GM12878 (cell line): ENCODE measurements around the gene ZBED3. TPM values are rescaled to one million over a fixed set of nuclear protein-coding genes. Genes with fewer than 3 reads are reported as not detected.

Source experiments
- ATAC-seq: fragments of 200-7000 bp; cut with Tn5 transposase; 3 replicates; pipeline ENCODE4 v1.9.1; 2020; ENCODE audit warnings: mild to moderate bottlenecking, moderate library complexity
- BruUV-seq: library from RNA; stranded (reverse); fragments of 400-500 nt; replicated peaks from 2 replicates; lab custom pipeline; 2021; lab: Mats Ljungman, UMichigan
- CTCF ChIA-PET: fragments of 300-600 bp; sonication (Branson Sonifier 250); formaldehyde crosslinking; extraction: SDS; loops from one replicate; lab custom pipeline; 2021; ENCODE audit warnings: inconsistent platforms; lab: Yijun Ruan, JAX
- POLR2A ChIA-PET: fragments of 350-600 bp; formaldehyde crosslinking; extraction: SDS; loops from one replicate; lab custom pipeline; 2021; ENCODE audit warnings: inconsistent platforms; lab: Charles Lee
- RAD21 ChIA-PET: fragments of 300-600 bp; sonication (Branson Sonifier 250); formaldehyde crosslinking; loops from one replicate; lab custom pipeline; 2023; ENCODE audit warnings: antibody characterized with exemption; ENCODE audit not compliant: unreplicated experiment; lab: Charles Lee
- SMC1A ChIA-PET: fragments of 300-600 bp; sonication (Branson Sonifier 250); formaldehyde crosslinking; loops from one replicate; lab custom pipeline; 2023; ENCODE audit not compliant: unreplicated experiment, uncharacterized antibody; lab: Charles Lee
- DNase-seq: peaks from one replicate; pipeline ENCODE4 v3.0.0-alpha.2; 2011; ENCODE audit warnings: low read depth, low spot score
- FAIRE-seq: peaks from 3 replicates; lab custom pipeline; 2011; peaks lifted over from hg19 to GRCh38; lab: Jason Lieb, UNC
- H2AFZ ChIP-seq: 2 replicates; pipeline ENCODE4 v1.6.0; 2011; ENCODE audit warnings: low read depth, low read length, control low read depth; ENCODE audit not compliant: control insufficient read depth
- H3K27ac ChIP-seq: 2 replicates; pipeline ENCODE4 v1.5.1; 2011; ENCODE audit warnings: control low read depth; ENCODE audit not compliant: control insufficient read depth, insufficient read depth
- H3K27me3 ChIP-seq, 2 experiments: replicated peaks in 1 of 2; 2 replicates each; pipeline versions ENCODE4 v1.6.0 to v1.6.1; 2011; ENCODE audit warnings: low read length in 1 of 2; ENCODE audit not compliant: control insufficient read depth in 2 of 2, insufficient read depth in 2 of 2
- H3K36me3 ChIP-seq, 2 experiments: 2 replicates each; pipeline ENCODE4 v1.5.1; 2011; ENCODE audit warnings: low read length in 1 of 2; ENCODE audit not compliant: control insufficient read depth in 2 of 2, insufficient read depth in 2 of 2
- H3K4me1 ChIP-seq: 2 replicates; pipeline ENCODE4 v1.6.1; 2011; ENCODE audit warnings: mild to moderate bottlenecking, low read length, moderate library complexity, mixed read lengths; ENCODE audit not compliant: control insufficient read depth, insufficient read depth
- H3K4me2 ChIP-seq: 2 replicates; pipeline ENCODE4 v1.6.0; 2011; ENCODE audit warnings: control low read depth; ENCODE audit not compliant: control insufficient read depth, insufficient read depth
- H3K4me3 ChIP-seq: fragments of 200-600 bp; sonication (generic); 2 replicates; pipeline ENCODE4 v1.5.1; 2016
- H3K79me2 ChIP-seq: 2 replicates; pipeline ENCODE4 v1.6.0; 2011; ENCODE audit warnings: low read length; ENCODE audit not compliant: control insufficient read depth, insufficient read depth
- H3K9ac ChIP-seq: 2 replicates; pipeline ENCODE4 v1.8.0; 2011; ENCODE audit warnings: low read length, control low read depth, mixed read lengths; ENCODE audit not compliant: control insufficient read depth, insufficient read depth
- H3K9me3 ChIP-seq: replicated peaks from 3 replicates; pipeline ENCODE4 v1.5.1; 2011; ENCODE audit warnings: mild to moderate bottlenecking, low read length; ENCODE audit not compliant: control insufficient read depth, insufficient read depth
- H4K20me1 ChIP-seq: 2 replicates; pipeline ENCODE4 v1.6.0; 2011; ENCODE audit not compliant: control insufficient read depth, insufficient read depth
- CBX5 ChIP-seq: sonication (generic); IDR thresholded peaks from 2 replicates; pipeline ENCODE4 v1.6.1; 2016; ENCODE audit warnings: low read depth, moderate library complexity, mild to moderate bottlenecking, inconsistent platforms
- KDM1A ChIP-seq: fragments of 200-600 bp; sonication (generic); IDR thresholded peaks from 2 replicates; pipeline ENCODE4 v1.6.1; 2016; ENCODE audit warnings: borderline replicate concordance
- PKNOX1 ChIP-seq: fragments of 450-650 bp; IDR thresholded peaks from 2 replicates; pipeline ENCODE4 v1.6.1; 2016; ENCODE audit warnings: mild to moderate bottlenecking
- RAD21 ChIP-seq: IDR thresholded peaks from 2 replicates; pipeline ENCODE4 v1.6.1; 2011; ENCODE audit warnings: mild to moderate bottlenecking, low read depth, low read length, moderate library complexity; ENCODE audit not compliant: insufficient read depth
- SRF ChIP-seq, 2 experiments: IDR thresholded peaks; 2 replicates each; pipeline ENCODE4 v1.6.1; 2011; ENCODE audit warnings: low read depth in 2 of 2, low read length in 2 of 2, mild to moderate bottlenecking in 1 of 2, moderate library complexity in 1 of 2
- TCF12 ChIP-seq: IDR thresholded peaks from 2 replicates; pipeline ENCODE4 v1.6.1; 2011; ENCODE audit warnings: low read depth, mild to moderate bottlenecking, low read length
- WGBS: methylation state at CpG from one replicate; pipeline ENCODE4 v1.1.6; 2016; ENCODE audit warnings: low lambda C conversion rate; ENCODE audit not compliant: insufficient replicate concordance, insufficient coverage; ENCODE audit errors: missing lambda C conversion rate; 5-methylcytosine and 5-hydroxymethylcytosine counted together
- in situ Hi-C: fragments of 300-500 bp; cut with MboI; formaldehyde crosslinking; loops from 9 replicates; pipeline ENCODE4 v1.14.3; 2018; ENCODE audit warnings: mixed read lengths
- intact Hi-C: fragments of 100-400 bp; cut with micrococcal nuclease; formaldehyde crosslinking; loops from one replicate; pipeline ENCODE4 v1.14.2; 2022; ENCODE audit not compliant: unreplicated experiment
- polyA plus RNA-seq, 11 experiments: library from polyadenylated mRNA; depleted of rRNA in 4 of 11; unstranded in 6 of 11; stranded (reverse) in 5 of 11; fragments of >200 nt; fragmentation: Nextera tagmentation in 4 of 11; fragmentation: Illumina TruSeq in 1 of 11; extraction: Ambion mirVana in 4 of 11; extraction: Trizol in 1 of 11; gene quantifications; 1 replicate in 1 of 11; 2 replicates in 10 of 11; pipeline versions ENCODE4 v1.2.1 to v1.2.3, GENCODE V29; 2011 to 2016; ENCODE audit warnings: inconsistent platforms in 2 of 11, missing spikeins in 2 of 11, low read depth in 1 of 11
- total RNA-seq, 4 experiments: library from RNA; depleted of rRNA in 3 of 4; stranded (reverse); fragments of >200 nt in 3 of 4; fragmentation: Illumina TruSeq in 1 of 4; extraction: Trizol in 1 of 4; gene quantifications; 2 replicates each; pipeline versions ENCODE4 v1.2.1 to v1.2.3, GENCODE V29; 2013 to 2021
- TF ChIP-seq, protein P1 (sequence below): fragments of 450-650 bp; IDR thresholded peaks from 2 replicates; pipeline ENCODE4 v1.6.1; 2017; ENCODE audit warnings: borderline replicate concordance
- TF ChIP-seq, protein P2 (sequence below): fragments of 450-650 bp; IDR thresholded peaks from 2 replicates; pipeline ENCODE4 v1.6.1; 2017; ENCODE audit warnings: mild to moderate bottlenecking, low read depth, inconsistent platforms; ENCODE audit not compliant: poor library complexity, severe bottlenecking

Gene ZBED3
- total and polyA plus RNA-seq, 10 of the 15 experiments (the other 5 are each of a cell fraction or from before 2014, with no cell fraction given): 1.0 to 16.9 (median 2.5) TPM

DNA sequence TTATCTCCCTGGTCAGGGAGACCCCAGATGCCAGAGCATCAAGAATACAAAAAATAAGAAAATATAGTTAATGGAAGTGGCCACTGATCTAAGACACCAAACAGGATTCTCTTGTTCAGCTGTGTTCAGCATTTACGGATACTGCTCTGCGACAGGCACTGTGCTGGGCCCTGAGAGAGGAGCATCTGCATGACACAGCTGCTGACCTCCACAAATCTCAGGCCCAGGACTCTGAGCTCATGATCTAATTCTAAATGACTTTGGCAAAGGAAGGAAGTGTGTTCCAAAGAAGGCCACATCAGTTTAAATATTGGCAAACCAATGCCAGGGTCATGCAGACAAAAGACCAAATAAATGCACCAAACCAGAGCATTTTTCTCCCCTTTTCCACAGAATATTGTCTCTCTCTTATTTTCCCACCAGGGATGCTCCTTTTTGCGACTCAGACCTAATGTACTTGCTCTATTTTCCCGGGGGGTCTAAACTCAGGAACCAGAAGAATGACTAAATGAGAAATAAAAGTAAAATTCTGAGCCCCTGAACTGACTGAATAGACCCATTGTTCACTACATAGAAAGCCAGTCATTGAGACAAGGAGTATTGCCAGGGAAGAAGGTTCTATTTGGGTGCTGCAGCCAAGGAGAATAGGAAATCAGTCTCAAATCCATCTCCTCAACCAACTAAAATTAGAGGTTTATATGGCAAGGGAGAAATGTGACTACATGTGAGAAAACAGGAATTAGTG lies 58.3 kb downstream of the ZBED3 start (continued):
- TF ChIP-seq, protein P1, sequence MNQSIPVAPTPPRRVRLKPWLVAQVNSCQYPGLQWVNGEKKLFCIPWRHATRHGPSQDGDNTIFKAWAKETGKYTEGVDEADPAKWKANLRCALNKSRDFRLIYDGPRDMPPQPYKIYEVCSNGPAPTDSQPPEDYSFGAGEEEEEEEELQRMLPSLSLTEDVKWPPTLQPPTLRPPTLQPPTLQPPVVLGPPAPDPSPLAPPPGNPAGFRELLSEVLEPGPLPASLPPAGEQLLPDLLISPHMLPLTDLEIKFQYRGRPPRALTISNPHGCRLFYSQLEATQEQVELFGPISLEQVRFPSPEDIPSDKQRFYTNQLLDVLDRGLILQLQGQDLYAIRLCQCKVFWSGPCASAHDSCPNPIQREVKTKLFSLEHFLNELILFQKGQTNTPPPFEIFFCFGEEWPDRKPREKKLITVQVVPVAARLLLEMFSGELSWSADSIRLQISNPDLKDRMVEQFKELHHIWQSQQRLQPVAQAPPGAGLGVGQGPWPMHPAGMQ: no peak
- no peak for TF ChIP-seq SRF (IDR thresholded peaks at IDR 0.05; ENCODE audit: low read depth in 2 of 2, low read length in 2 of 2)
- no peak for TF ChIP-seq TCF12
- TF ChIP-seq PKNOX1: no peak
- TF ChIP-seq, protein P2, sequence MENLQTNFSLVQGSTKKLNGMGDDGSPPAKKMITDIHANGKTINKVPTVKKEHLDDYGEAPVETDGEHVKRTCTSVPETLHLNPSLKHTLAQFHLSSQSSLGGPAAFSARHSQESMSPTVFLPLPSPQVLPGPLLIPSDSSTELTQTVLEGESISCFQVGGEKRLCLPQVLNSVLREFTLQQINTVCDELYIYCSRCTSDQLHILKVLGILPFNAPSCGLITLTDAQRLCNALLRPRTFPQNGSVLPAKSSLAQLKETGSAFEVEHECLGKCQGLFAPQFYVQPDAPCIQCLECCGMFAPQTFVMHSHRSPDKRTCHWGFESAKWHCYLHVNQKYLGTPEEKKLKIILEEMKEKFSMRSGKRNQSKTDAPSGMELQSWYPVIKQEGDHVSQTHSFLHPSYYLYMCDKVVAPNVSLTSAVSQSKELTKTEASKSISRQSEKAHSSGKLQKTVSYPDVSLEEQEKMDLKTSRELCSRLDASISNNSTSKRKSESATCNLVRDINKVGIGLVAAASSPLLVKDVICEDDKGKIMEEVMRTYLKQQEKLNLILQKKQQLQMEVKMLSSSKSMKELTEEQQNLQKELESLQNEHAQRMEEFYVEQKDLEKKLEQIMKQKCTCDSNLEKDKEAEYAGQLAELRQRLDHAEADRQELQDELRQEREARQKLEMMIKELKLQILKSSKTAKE: no peak

GRCh38 chr5:77024490-77024889 lies 62.6 kb downstream of the ZBED3 start:
- Histone ChIP-seq H3K4me3 (no peak overlapping the region), H3K27me3 (no peaks in the 10 kb centered on the region), H3K4me1 (no peaks in the 10 kb centered on the region), H2AFZ (no peak overlapping the region), H3K4me2 (no peak overlapping the region), H3K27ac (no peak overlapping the region), H3K79me2 (no peaks in the 10 kb centered on the region), H3K36me3 (no peaks in the 10 kb centered on the region), H3K9ac (no peak overlapping the region)
- no peak for DNase-seq
- intact Hi-C loops (no loop called here), in situ Hi-C loops (no loop called here)
- CTCF ChIA-PET: interaction anchor here (0.9 kb wide), 1 partner anchor 8 kb away, joined by 4 read pairs; no protein-coding TSS in a partner anchor
- SMC1A ChIA-PET: interaction anchor here (1.4 kb wide), 1 partner anchor 156 kb away, joined by 4 read pairs; no protein-coding TSS in a partner anchor
- BruUV-seq: no TSS peak
- no peak for ATAC-seq
- POLR2A ChIA-PET: no interaction called here
- 0% methylated on average over 1 of the region's 1 CpG for WGBS
- FAIRE-seq: no peak
- no peak for TF ChIP-seq CBX5
- no peak for TF ChIP-seq KDM1A
- no peak for TF ChIP-seq RAD21
- TF ChIP-seq, all 136 proteins: peak for 0
- Histone ChIP-seq H3K9me3 (peaks cover 10% of the 10 kb centered on the region; the same call in 2 of the 3 replicates), H4K20me1 (no peaks in the 10 kb centered on the region)
- RAD21 ChIA-PET: no interaction called here
